ENCODE data around the gene DYSF. TPM values are rescaled to one million over a fixed set of nuclear protein-coding genes. Genes with fewer than 3 reads are reported as not detected.

Gene DYSF
- polyA plus RNA-seq, 4 donors = 15.0 to 18.1 (median 16.3) TPM

Other genes with a start within 250 kb of the DYSF start
- gene PAIP2B, start 226.5 kb upstream of the DYSF start, polyA plus RNA-seq (ENCODE audit: insufficient read length in 4 of 4) = 10 to 100 TPM; 14.9 to 19.8 (median 17.9) TPM
- gene ZNF638, start 121.8 kb upstream of the DYSF start, polyA plus RNA-seq (ENCODE audit: insufficient read length in 4 of 4) = 100 to 1,000 TPM; 162 to 278 (median 204) TPM